KMS-11 (cell line): Measurements from ENCODE around the gene MCTP2.

Source experiments
- H2AFZ ChIP-seq: fragments of 200-600 bp; sonication (generic); 2 replicates; pipeline ENCODE4 v1.6.1; 2016; ENCODE audit warnings: antibody characterized with exemption, mixed run types, low read depth
- H3K27ac ChIP-seq: fragments of 200-600 bp; sonication (generic); 2 replicates; pipeline ENCODE4 v1.6.1; 2016; ENCODE audit warnings: mild to moderate bottlenecking, mixed run types
- H3K27me3 ChIP-seq: fragments of 200-600 bp; sonication (generic); 2 replicates; pipeline ENCODE4 v1.6.1; 2017; ENCODE audit warnings: mild to moderate bottlenecking, low read depth, mixed run types, moderate library complexity; ENCODE audit not compliant: insufficient read depth
- H3K36me3 ChIP-seq: fragments of 200-600 bp; sonication (generic); 2 replicates; pipeline ENCODE4 v1.6.1; 2017; ENCODE audit warnings: mild to moderate bottlenecking, mixed run types; ENCODE audit not compliant: insufficient read depth
- H3K4me1 ChIP-seq: fragments of 200-600 bp; sonication (generic); 2 replicates; pipeline ENCODE4 v1.6.1; 2016; ENCODE audit warnings: mild to moderate bottlenecking, low read depth, mixed run types; ENCODE audit not compliant: poor library complexity, severe bottlenecking
- H3K4me2 ChIP-seq: fragments of 200-600 bp; sonication (generic); 2 replicates; pipeline ENCODE4 v1.7.0; 2016; ENCODE audit warnings: mild to moderate bottlenecking, mixed run types
- H3K4me3 ChIP-seq: fragments of 200-600 bp; sonication (generic); IDR thresholded peaks from 2 replicates; pipeline ENCODE4 v1.6.1; 2017; ENCODE audit warnings: low read depth, low read length, mixed read lengths; ENCODE audit not compliant: insufficient read depth
- H3K79me2 ChIP-seq: fragments of 200-600 bp; sonication (generic); 2 replicates; pipeline ENCODE4 v1.6.1; 2016; ENCODE audit warnings: low read depth, mixed run types; ENCODE audit not compliant: insufficient read depth
- H3K9ac ChIP-seq: fragments of 200-600 bp; sonication (generic); 2 replicates; pipeline ENCODE4 v1.6.1; 2016; ENCODE audit warnings: mild to moderate bottlenecking, mixed run types
- H4K20me1 ChIP-seq: fragments of 200-600 bp; sonication (generic); 2 replicates; pipeline ENCODE4 v1.6.1; 2016; ENCODE audit warnings: mild to moderate bottlenecking, mixed run types; ENCODE audit not compliant: insufficient read depth
- CTCF ChIP-seq: fragments of 200-600 bp; sonication (generic); conservative IDR thresholded peaks from 2 replicates; pipeline ENCODE4 v1.6.1; 2017; ENCODE audit warnings: low read depth, mild to moderate bottlenecking, antibody characterized with exemption, low read length, moderate library complexity, mixed read lengths

MCTP2 gene

GRCh38 chr15:94282269-94283250 lies 51.2 kb downstream of the MCTP2 start:
- H3K4me1 ChIP-seq, result no peaks in the 10 kb centered on the region
- no peaks in the 10 kb centered on the region for H3K36me3 ChIP-seq
- no peaks in the 10 kb centered on the region for H3K27me3 ChIP-seq
- H3K9ac ChIP-seq, result no peak overlapping the region
- H3K79me2 ChIP-seq, result no peaks in the 10 kb centered on the region
- no peak overlapping the region for H3K4me3 ChIP-seq
- H3K4me2 ChIP-seq, result no peak overlapping the region
- H3K27ac ChIP-seq, result no peak overlapping the region
- no peak overlapping the region for H2AFZ ChIP-seq
- TF ChIP-seq CTCF, result no peak
- no peaks in the 10 kb centered on the region for H4K20me1 ChIP-seq

GRCh38 chr15:94286583-94286982 lies 55.2 kb downstream of the MCTP2 start:
- no peaks in the 10 kb centered on the region for H3K79me2 ChIP-seq
- TF ChIP-seq CTCF, result no peak
- no peak overlapping the region for H3K4me2 ChIP-seq
- no peak overlapping the region for H3K4me3 ChIP-seq
- H3K4me1 ChIP-seq, result no peaks in the 10 kb centered on the region
- no peak overlapping the region for H3K27ac ChIP-seq
- no peaks in the 10 kb centered on the region for H4K20me1 ChIP-seq
- H3K27me3 ChIP-seq, result no peaks in the 10 kb centered on the region
- no peak overlapping the region for H2AFZ ChIP-seq
- no peak overlapping the region for H3K9ac ChIP-seq
- no peaks in the 10 kb centered on the region for H3K36me3 ChIP-seq

GRCh38 chr15:94287794-94288246 lies 56.5 kb downstream of the MCTP2 start:
- H3K27me3 ChIP-seq, result no peaks in the 10 kb centered on the region
- no peaks in the 10 kb centered on the region for H4K20me1 ChIP-seq
- TF ChIP-seq CTCF, result no peak
- no peak overlapping the region for H3K4me3 ChIP-seq
- no peak overlapping the region for H3K27ac ChIP-seq
- H3K9ac ChIP-seq, result no peak overlapping the region
- no peaks in the 10 kb centered on the region for H3K4me1 ChIP-seq
- H2AFZ ChIP-seq, result 0 out of 2 replicates have a peak overlapping the region, but pooled peaks have one; percentile 16
- no peaks in the 10 kb centered on the region for H3K79me2 ChIP-seq
- no peak overlapping the region for H3K4me2 ChIP-seq
- no peaks in the 10 kb centered on the region for H3K36me3 ChIP-seq

- Histone ChIP-seq H3K4me1 (no peaks in the 10 kb centered on the region), H3K4me3 (no peak overlapping the region), H2AFZ (no peak overlapping the region), H3K4me2 (no peak overlapping the region), H3K27ac (no peak overlapping the region), H4K20me1 (no peaks in the 10 kb centered on the region), H3K9ac (no peak overlapping the region), H3K27me3 (no peaks in the 10 kb centered on the region), H3K36me3 (no peaks in the 10 kb centered on the region), H3K79me2 (no peaks in the 10 kb centered on the region)
- no peak for TF ChIP-seq CTCF
Observed at GRCh38 chr15:94290730-94291129, 59.4 kb downstream of the MCTP2 start.
